Measurements from ENCODE around the gene TRAPPC6A.

TRAPPC6A gene

GRCh38 chr19:45154064-45154827 lies 23.8 kb downstream of the TRAPPC6A start:
- in situ Hi-C loops (cut with MboI; ENCODE audit: low sequenced_read_pairs, unreplicated experiment) = no loop called here
- peak; percentile 37 for DNase-seq (ENCODE audit: low spot score)

GRCh38 chr19:45153339-45154063 lies 24.5 kb downstream of the TRAPPC6A start:
- TF ChIP-seq, protein P1, sequence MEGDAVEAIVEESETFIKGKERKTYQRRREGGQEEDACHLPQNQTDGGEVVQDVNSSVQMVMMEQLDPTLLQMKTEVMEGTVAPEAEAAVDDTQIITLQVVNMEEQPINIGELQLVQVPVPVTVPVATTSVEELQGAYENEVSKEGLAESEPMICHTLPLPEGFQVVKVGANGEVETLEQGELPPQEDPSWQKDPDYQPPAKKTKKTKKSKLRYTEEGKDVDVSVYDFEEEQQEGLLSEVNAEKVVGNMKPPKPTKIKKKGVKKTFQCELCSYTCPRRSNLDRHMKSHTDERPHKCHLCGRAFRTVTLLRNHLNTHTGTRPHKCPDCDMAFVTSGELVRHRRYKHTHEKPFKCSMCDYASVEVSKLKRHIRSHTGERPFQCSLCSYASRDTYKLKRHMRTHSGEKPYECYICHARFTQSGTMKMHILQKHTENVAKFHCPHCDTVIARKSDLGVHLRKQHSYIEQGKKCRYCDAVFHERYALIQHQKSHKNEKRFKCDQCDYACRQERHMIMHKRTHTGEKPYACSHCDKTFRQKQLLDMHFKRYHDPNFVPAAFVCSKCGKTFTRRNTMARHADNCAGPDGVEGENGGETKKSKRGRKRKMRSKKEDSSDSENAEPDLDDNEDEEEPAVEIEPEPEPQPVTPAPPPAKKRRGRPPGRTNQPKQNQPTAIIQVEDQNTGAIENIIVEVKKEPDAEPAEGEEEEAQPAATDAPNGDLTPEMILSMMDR (IDR thresholded peaks at IDR 0.05; ENCODE audit: borderline replicate concordance, control extremely low read depth, extremely low read depth, insufficient read depth, missing control alignments) = no peak
- peak; percentile 55 for DNase-seq (ENCODE audit: low spot score)
- in situ Hi-C loops (cut with MboI; ENCODE audit: low sequenced_read_pairs, unreplicated experiment) = no loop called here

More at GRCh38 chr19:45154064-45154827, 23.8 kb downstream of the TRAPPC6A start:
- TF ChIP-seq, protein P1 (IDR thresholded peaks at IDR 0.05; ENCODE audit: borderline replicate concordance, control extremely low read depth, extremely low read depth, insufficient read depth, missing control alignments) = no peak

GRCh38 chr19:45152504-45153338 lies 25.3 kb downstream of the TRAPPC6A start:
- in situ Hi-C loops (cut with MboI; ENCODE audit: low sequenced_read_pairs, unreplicated experiment) = no loop called here
- TF ChIP-seq, protein P1 (IDR thresholded peaks at IDR 0.05; ENCODE audit: borderline replicate concordance, control extremely low read depth, extremely low read depth, insufficient read depth, missing control alignments) = no peak
- peak; percentile 72 for DNase-seq (ENCODE audit: low spot score)

- no peak for DNase-seq (ENCODE audit: low spot score)
- TF ChIP-seq, protein P1 (IDR thresholded peaks at IDR 0.05; ENCODE audit: borderline replicate concordance, control extremely low read depth, extremely low read depth, insufficient read depth, missing control alignments) = no peak
- in situ Hi-C loops (cut with MboI; ENCODE audit: low sequenced_read_pairs, unreplicated experiment) = no loop called here
These were observed 26.1 kb downstream of the TRAPPC6A start for GRCh38 chr19:45151821-45152503.

- TF ChIP-seq, protein P1 (IDR thresholded peaks at IDR 0.05; ENCODE audit: borderline replicate concordance, control extremely low read depth, extremely low read depth, insufficient read depth, missing control alignments) = no peak
- in situ Hi-C loops (cut with MboI; ENCODE audit: low sequenced_read_pairs, unreplicated experiment) = no loop called here
- DNase-seq (ENCODE audit: low spot score) = no peak
These were observed 26.7 kb downstream of the TRAPPC6A start for GRCh38 chr19:45151320-45151719.
